C4-2B (cell line): ENCODE measurements around the gene CRISPLD2.

Experiments
- ZFX ChIP-seq: fragments of 450-650 bp; IDR thresholded peaks from 2 replicates; pipeline ENCODE4 v1.6.1; 2017
- TF ChIP-seq, protein P1 (sequence below): fragments of 450-650 bp; conservative IDR thresholded peaks from 2 replicates; pipeline ENCODE4 v1.5.1; 2017; ENCODE audit warnings: mild to moderate bottlenecking

DNA sequence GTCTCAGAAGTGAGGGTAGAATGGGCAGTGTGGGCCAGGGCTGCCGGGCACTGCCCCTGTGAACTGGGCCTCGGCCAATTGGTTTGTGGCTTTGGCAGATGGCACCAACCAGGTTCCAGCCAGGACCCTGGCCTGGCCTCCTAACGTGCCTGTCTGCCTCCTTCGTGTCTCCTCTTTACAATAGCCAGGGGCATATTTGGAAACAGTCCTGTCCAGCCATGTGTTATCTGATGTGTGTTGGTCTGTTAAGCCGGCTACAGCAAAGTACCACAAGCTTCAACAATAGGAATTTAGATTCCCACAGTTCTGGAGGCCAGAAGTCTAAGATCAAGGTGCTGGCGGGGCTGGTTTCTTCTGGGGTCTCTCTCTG lies 14.6 kb downstream of the CRISPLD2 start:
- TF ChIP-seq, protein P1, sequence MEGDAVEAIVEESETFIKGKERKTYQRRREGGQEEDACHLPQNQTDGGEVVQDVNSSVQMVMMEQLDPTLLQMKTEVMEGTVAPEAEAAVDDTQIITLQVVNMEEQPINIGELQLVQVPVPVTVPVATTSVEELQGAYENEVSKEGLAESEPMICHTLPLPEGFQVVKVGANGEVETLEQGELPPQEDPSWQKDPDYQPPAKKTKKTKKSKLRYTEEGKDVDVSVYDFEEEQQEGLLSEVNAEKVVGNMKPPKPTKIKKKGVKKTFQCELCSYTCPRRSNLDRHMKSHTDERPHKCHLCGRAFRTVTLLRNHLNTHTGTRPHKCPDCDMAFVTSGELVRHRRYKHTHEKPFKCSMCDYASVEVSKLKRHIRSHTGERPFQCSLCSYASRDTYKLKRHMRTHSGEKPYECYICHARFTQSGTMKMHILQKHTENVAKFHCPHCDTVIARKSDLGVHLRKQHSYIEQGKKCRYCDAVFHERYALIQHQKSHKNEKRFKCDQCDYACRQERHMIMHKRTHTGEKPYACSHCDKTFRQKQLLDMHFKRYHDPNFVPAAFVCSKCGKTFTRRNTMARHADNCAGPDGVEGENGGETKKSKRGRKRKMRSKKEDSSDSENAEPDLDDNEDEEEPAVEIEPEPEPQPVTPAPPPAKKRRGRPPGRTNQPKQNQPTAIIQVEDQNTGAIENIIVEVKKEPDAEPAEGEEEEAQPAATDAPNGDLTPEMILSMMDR = no peak
- no peak for TF ChIP-seq ZFX
